Erythroblast (primary cell): Measurements from ENCODE around the gene CDK6.
A peak's percentile ranks its signal among the peaks of the same experiment; 100 is the strongest.
"Not testable (repeated sequence)": the region's sequence is repeated elsewhere in the genome, so short reads cannot be mapped to it uniquely, and the experiment has no call there.

Source experiments
- DNase-seq, 2 experiments: peaks; one replicate each; lab custom pipeline; 2025; lab: John Stamatoyannopoulos, UW
- GATA1 ChIP-seq: IDR thresholded peaks from 2 replicates; pipeline ENCODE4 v1.6.1; 2011; ENCODE audit warnings: low read depth, mild to moderate bottlenecking, control low read depth, low read length, moderate library complexity
- POLR2A ChIP-seq: IDR thresholded peaks from 2 replicates; pipeline ENCODE4 v1.6.1; 2011; ENCODE audit warnings: mild to moderate bottlenecking, low read length

The CDK6 gene

DNA sequence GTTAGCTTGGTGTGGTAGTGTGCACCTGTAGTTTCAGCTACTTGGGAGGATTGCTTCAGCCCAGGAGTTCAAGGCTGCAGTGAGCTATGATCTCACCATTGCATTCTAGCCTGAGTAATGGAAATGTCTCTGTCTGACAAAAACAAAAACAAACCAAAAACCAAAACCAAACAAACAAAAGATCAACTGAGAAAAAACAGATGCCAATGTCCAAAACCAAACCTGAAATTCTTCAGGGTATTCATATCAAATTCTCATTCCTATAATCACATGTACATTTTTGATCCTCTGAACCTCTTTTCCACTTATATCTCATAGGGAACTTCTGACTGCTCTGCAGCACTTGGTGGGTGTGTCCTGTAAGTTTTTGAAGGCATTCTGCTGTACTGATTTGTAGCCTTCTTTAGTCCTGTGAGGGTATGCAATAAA lies 87.0 kb downstream of the CDK6 start:
- TF ChIP-seq POLR2A (no peak), GATA1 (no peak)
- no peak for DNase-seq

DNA sequence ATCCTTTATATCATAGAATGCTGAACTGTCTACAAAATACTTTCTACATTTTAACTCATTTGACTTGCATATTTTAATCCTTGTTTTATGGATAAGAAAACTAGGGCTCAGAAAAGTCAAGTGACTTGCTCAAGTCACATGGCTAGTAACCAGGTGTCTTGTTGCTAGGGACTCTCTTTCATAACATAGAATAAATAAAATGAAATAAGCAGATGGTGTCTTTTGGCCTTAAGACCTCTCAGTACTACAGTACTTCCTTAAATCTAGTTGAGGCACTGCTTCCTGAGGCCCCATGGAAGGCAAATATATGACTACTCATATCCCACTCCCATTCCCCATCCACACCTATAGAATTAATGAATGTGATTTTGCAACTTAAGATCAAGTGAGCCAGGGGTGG lies 87.9 kb downstream of the CDK6 start:
- no peak for DNase-seq
- TF ChIP-seq GATA1 (no peak), POLR2A (no peak)

DNA sequence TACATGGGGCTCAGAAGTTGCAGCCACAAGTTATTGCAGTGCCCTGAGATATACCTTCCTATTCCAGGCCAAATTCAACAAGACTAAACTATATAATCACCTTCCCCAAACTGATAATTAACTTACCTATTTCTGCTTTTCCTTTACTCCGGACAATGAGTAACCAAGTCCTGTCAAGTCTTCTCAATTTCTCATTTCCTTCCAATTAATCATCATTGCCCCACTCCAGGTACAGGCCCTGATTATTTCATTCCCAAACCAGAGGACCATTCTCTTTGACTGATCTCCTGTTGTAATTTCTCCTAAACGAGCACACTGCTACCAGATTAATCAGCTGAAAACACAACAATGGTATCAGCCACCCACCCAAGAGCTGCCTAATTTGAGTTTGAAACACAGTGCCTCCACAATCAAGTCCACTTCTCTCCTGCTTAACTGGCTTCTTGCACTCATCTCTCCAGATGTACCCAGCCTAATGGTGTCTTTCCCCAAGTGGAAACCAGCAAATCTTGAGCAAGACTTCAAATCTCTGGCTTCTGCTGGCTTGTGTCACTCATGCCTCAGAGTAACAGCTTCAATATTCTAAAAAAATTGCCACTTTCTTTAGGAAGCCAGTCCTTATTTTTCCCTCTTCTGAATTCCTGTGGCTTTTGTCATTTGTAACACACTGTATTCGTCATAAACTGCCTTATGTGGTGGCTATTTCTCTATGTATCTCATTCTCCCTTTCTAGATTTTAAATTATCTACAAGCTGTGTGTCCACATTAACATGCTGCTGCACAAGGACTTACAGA lies 89.1 kb downstream of the CDK6 start:
- no peak for DNase-seq
- TF ChIP-seq GATA1 = no peak
- TF ChIP-seq POLR2A = no peak

DNA sequence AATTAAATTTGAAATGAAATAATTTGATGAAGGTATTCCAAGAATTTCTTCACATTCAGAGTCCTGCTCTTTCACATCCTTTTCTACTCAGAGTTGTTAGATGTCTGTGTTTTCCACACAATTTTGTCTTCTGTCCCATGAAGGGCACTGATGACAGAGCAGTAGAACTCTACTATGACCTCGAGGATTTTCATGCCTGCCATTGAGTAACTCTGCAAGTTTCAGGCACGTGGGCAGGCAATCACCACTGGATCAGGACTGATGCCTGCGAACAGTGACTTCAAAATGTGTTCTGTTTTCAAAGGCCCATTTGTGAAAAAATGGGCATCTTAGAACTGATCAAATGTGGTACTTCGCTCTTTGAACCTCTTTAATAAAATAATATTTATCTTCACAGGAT lies 91.1 kb downstream of the CDK6 start:
- TF ChIP-seq GATA1 (no peak), POLR2A (no peak)
- no peak for DNase-seq

DNA sequence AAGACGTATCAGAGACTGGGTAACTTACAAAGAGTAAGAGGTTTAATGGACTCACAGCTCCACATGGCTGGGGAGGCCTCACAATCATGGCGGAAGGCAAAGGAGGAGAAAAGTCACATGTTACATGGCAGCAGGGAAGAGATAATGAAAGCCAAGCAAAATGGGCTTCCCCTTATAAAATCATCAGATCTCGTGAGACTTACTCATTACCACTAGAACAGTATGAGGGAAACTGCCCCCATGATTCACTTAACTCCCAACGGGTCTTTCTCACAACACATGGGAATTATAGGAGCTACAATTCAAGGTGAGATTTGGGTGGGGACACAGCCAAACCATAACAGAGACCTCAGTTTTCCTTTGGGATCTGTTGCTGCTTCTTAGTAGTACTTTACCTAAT lies 92.2 kb downstream of the CDK6 start:
- DNase-seq = not testable (repeated sequence)

DNA sequence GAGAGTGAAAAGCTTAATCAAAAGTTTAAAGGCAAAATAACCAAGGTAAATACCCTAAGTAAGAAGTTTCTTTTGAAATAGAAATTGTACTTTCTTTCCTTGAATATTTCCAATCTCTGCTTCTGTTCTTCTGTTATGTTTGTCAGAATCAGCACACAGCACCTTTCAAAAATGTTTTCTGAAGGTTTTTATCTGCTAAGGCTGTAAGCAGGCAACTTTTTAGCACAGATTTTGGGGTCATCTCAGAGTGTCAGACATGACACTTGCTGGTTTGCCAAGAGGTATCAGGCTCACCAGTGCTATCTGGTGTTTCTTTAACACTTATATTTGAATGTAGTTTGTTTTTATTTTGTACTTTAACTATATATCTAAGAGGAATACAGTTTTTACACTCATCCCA lies 94.2 kb downstream of the CDK6 start:
- peak; percentile 17 to 72 for DNase-seq
- no peak for TF ChIP-seq POLR2A
- TF ChIP-seq GATA1 = no peak

DNA sequence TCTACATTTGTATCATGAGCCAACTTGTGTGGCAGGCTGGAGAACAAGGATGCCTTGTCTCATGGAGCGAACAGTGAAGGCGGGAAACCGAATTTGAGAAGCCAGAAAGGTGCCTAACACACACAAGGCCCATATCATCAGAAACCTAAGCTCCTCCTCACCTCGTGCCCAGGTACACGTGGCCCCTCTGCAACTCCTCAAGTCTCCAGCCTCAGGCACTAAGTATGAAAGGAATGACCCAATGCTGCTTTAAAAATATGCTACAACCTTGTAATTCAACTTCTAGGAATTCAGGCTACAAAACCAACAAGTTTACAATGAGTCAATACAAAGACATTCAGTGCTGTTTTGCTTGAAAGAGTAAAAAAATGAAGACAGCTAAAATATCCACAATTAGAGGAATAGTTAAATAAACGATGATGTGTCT lies 95.7 kb downstream of the CDK6 start:
- no peak for DNase-seq
- TF ChIP-seq POLR2A (no peak), GATA1 (no peak)

DNA sequence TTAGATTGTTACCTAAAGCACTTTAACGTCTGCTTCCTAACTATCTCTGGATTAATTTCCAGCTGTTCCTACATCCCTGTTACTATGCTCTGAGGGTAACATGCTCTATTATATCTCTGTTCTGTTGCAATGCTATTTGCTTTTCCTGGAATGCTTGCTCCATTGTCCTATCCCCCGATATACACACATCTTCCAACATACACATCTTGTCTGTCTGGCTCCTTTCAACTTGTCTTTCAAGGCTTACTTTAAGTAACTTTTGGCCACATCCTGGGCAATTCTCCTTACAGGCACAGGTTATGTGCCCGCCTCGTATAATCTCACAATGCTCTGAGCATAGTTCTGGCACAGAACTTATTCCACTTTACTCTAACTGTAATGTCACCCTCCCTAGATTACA lies 96.2 kb downstream of the CDK6 start:
- TF ChIP-seq POLR2A = no peak
- TF ChIP-seq GATA1 = no peak

DNA sequence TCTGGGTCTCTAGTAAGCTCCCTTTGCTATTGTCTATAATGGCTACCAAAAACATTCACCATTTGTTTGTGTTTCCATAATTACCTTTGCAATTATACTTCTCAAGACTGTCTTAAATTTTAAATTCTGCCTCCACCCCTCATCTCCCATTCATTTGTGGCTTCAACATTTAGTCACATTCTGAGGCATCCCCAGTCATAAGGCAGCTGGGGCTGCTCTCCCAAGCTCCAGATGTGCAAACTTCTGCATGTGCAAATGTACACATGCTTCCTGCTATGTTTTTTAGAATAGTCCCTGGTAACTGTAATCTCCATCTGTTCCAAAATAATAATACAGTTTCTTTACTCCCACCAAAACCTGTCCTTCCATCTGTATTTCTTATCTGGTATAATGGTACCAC lies 97.3 kb downstream of the CDK6 start:
- DNase-seq = no peak
- TF ChIP-seq POLR2A (no peak), GATA1 (no peak)

More for the DNA sequence above, 96.2 kb downstream of the CDK6 start:
- DNase-seq = no peak

DNA sequence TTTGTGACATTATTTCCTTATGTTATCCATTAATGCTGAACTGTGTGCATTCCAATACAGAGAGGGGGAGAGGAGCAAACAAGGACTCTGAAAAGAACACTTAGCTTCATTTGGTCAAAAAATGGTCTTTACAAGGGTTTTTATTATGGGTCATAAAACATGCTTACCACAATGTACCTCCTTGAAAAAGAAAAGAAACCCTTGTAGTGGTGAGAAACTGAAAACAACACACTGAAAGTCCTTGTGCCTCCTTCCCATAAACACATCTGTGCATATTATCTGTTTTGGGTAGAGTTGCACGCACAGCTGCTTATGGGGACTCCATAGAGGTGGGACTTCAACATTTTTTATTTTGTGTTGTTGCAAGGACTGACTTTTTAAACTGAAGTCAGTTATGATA lies 98.7 kb downstream of the CDK6 start:
- TF ChIP-seq POLR2A (no peak), GATA1 (no peak)
- no peak for DNase-seq

DNA sequence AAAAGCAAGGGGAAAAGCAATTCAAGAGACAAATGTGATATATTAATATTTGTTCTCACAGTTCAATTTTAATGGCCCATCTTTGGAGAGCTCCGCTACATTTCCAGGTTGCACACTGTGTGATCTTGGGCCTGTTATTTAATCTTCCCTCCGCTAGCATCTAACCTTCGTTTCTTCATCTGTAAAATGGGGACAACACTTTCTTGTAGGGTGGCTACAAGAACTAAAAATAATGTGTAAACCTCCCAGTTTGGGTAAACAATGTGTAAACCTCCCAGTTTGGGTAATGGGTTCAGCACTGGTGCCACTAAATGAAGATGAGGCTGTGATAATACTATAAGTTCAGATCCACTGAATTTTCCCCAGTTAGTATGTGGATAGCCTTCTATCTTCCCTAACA lies 99.5 kb downstream of the CDK6 start:
- DNase-seq = no peak

DNA sequence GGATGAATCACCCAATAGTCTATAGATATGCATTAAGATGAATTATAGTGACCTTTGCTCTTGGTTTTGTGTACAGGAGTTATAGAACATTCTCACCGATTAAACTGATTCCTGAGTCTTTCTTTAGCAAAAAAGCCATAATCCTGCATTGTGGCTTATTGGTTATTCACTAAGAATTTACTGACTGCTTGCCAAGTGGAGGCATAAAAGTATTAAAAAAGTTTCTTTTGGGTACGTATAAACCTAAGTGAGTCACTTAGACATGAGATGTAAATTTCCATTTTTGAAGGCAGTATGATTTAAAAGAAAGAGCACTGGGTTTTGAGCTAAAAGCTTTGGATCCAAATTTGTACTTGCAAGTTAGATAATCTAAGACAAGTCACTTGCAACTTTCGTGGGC lies 100.7 kb downstream of the CDK6 start:
- no peak for TF ChIP-seq GATA1
- no peak for TF ChIP-seq POLR2A
- no peak for DNase-seq

More for the DNA sequence above, 99.5 kb downstream of the CDK6 start:
- TF ChIP-seq GATA1 = no peak
- TF ChIP-seq POLR2A = no peak

DNA sequence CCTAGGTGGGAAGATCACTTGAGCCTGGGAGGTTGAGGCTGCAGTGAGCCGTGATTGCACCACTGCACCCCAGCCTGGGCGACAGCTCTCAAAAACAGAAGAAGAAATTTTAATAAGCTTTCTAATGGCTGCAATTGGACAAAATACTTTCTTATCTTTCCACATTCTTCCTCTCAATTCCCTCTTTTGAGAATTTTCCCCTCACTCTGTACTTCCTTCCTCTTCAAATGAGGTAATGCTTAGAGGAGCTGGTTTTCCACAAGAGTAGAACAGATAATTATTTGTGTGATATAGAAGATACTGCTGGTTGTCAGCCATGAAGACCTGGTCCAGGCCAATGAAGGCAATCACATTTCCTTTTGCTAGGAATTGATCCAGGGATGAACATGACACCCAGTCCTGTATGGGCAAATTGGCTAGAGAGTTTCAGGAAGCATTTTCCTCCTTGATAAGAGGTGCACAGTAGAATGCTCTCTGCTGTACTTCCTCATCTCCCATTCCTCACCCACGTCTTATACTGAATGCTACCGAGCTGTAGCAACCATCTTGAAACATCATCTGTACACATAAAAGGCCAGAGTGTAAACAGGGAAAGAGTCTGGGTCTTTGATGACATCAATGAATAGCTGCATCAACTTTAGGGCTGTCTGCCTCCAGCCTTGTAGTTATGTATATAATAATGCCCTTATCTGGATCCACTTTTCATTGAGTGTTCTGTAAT lies 103.9 kb downstream of the CDK6 start:
- DNase-seq = no peak
- TF ChIP-seq POLR2A (no peak), GATA1 (no peak)

DNA sequence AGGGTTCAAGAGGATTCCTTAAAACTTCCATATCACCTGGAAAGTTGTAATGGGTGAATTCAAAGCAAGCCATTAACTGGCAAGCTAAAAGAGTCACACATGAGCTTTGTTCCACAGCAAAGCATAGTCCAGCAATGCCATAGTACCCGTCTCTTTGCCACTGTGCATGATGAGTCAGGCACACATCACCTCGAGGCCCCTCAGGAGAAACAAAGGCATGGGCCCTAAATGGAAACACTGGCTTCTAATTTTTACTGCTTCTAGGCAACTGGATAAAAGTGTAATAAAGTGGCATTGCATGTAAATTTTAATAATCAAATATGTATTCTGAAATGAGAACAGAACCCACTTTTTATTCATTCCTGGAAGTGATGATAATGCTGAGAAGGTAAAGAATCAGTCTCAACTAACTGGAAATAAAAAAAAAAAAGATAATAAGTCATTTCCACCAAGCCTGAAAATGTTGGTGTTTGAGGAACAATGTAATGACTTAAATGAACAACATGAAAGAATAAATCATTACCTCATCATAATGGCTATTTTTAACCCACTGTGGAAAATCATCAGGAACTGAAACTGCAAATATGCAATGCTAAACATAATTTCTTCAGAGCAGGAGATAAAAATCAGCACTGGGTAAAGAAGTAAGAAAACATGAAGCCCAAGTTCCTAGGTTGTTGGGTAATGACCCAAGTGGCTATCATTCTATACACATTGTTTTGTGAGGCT lies 104.9 kb downstream of the CDK6 start:
- no peak for TF ChIP-seq GATA1
- no peak for TF ChIP-seq POLR2A
- DNase-seq = no peak

DNA sequence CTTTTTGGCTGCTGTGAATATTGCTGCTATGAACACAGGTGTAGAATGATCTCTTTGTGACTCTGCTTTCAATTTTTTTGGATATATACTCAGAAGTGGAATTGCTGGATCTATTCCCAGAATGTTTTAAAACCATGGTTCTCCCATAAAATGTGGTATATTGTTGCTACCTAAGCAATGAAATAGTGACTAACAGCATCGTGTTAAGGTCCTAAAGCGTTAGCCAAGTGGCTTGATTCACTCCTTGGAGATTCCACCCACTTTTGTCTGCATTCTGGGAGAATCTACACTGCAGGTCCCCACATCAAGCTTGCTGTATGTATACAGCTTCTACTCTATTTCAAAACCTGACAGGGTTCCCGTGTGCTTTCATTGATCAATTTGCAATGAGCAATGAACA lies 105.6 kb downstream of the CDK6 start:
- DNase-seq = no peak
- TF ChIP-seq POLR2A (no peak), GATA1 (no peak)
